HCT116 (cell line): ENCODE results near the gene RAPSN. TPM values are rescaled to one million over a fixed set of nuclear protein-coding genes. Genes with fewer than 3 reads are reported as not detected.

Experiments used
- ATAC-seq: fragments of 200-7000 bp; cut with Tn5 transposase; 2 replicates; pipeline ENCODE4 v1.9.1; 2020; ENCODE audit warnings: mild to moderate bottlenecking, moderate library complexity
- BruUV-seq: library from RNA; stranded (reverse); fragments of 400-500 nt; replicated peaks from 2 replicates; lab custom pipeline; 2021; lab: Mats Ljungman, UMichigan
- CTCF ChIA-PET: fragments of 300-600 bp; sonication (Branson Sonifier 250); formaldehyde crosslinking; loops from one replicate; lab custom pipeline; 2021; ENCODE audit warnings: antibody characterized with exemption; lab: Charles Lee
- POLR2A ChIA-PET: fragments of 300-600, 350-600 bp; sonication (Branson Sonifier 250); formaldehyde crosslinking; loops from one replicate; lab custom pipeline; 2021; ENCODE audit warnings: antibody characterized with exemption; lab: Charles Lee
- RAD21 ChIA-PET, 2 experiments: fragments of 300-600 bp; sonication (Branson Sonifier 250); formaldehyde crosslinking; loops; one replicate each; lab custom pipeline; 2023; ENCODE audit warnings: low total read pairs in 2 of 2; ENCODE audit not compliant: uncharacterized antibody in 2 of 2, unreplicated experiment in 2 of 2, low non-redundant PET in 1 of 2; lab: Charles Lee
- DNase-seq: peaks from one replicate; pipeline ENCODE4 v3.0.0-alpha.2; 2010; ENCODE audit warnings: low read depth, low spot score
- H2AFZ ChIP-seq: fragments of 200-600 bp; shearing (Covaris generic), sonication (generic); 2 replicates; pipeline ENCODE4 v1.6.1; 2017; ENCODE audit warnings: low read depth, mixed run types, mixed read lengths, antibody characterized with exemption, low read length; ENCODE audit not compliant: poor library complexity, severe bottlenecking
- H3K27ac ChIP-seq: 2 replicates; pipeline ENCODE4 v1.5.1; 2012; ENCODE audit warnings: low read depth, low read length
- H3K27me3 ChIP-seq: fragments of 200-600 bp; sonication (generic); 2 replicates; pipeline ENCODE4 v1.6.1; 2016; ENCODE audit warnings: mixed run types, low read length, mixed read lengths; ENCODE audit not compliant: insufficient read depth
- H3K36me3 ChIP-seq, 2 experiments: fragments of 200-500 bp in 1 of 2; fragments of 200-600 bp in 1 of 2; sonication (Bioruptor generic) in 1 of 2; sonication (generic) in 1 of 2; 2 replicates each; pipeline versions ENCODE4 v1.5.1 to v1.6.1; 2014 to 2016; ENCODE audit warnings: low read length in 2 of 2, inconsistent platforms in 1 of 2, mixed read lengths in 1 of 2, mixed run types in 1 of 2; ENCODE audit not compliant: insufficient read depth in 2 of 2, control insufficient read depth in 1 of 2
- H3K4me1 ChIP-seq, 2 experiments: fragments of 200-600 bp in 1 of 2; sonication (generic) in 1 of 2; 2 replicates each; pipeline versions ENCODE4 v1.5.1 to v1.6.1; 2012 to 2017; ENCODE audit warnings: low read length in 2 of 2, inconsistent platforms in 1 of 2, mild to moderate bottlenecking in 1 of 2, mixed read lengths in 1 of 2, mixed run types in 1 of 2, moderate library complexity in 1 of 2; ENCODE audit not compliant: insufficient read depth in 2 of 2, control insufficient read depth in 1 of 2
- H3K4me2 ChIP-seq: fragments of 200-600 bp; sonication (generic); 2 replicates; pipeline ENCODE4 v1.6.1; 2017; ENCODE audit warnings: mixed run types, low read length, mixed read lengths
- H3K4me3 ChIP-seq, 2 experiments: fragments of 200-600 bp in 1 of 2; sonication (generic) in 1 of 2; replicated peaks in 1 of 2; 2 replicates each; pipeline ENCODE4 v1.5.1; 2011 to 2016; ENCODE audit warnings: low read length in 2 of 2, control low read depth in 1 of 2, low read depth in 1 of 2, mild to moderate bottlenecking in 1 of 2, mixed read lengths in 1 of 2, mixed run types in 1 of 2
- H3K79me2 ChIP-seq: fragments of 200-600 bp; sonication (generic); 2 replicates; pipeline ENCODE4 v1.6.1; 2017; ENCODE audit warnings: mild to moderate bottlenecking, mixed run types, low read length, moderate library complexity, mixed read lengths; ENCODE audit not compliant: insufficient read depth
- H3K9ac ChIP-seq: fragments of 200-600 bp; sonication (generic); 2 replicates; pipeline ENCODE4 v1.6.1; 2016; ENCODE audit warnings: low read length, mixed read lengths
- H3K9me2 ChIP-seq: fragments of 200-600 bp; sonication (generic), shearing (Covaris generic); 2 replicates; pipeline ENCODE4 v1.6.1; 2017; ENCODE audit warnings: mixed run types, mild to moderate bottlenecking, moderate library complexity; ENCODE audit not compliant: insufficient read depth
- H3K9me3 ChIP-seq, 2 experiments: fragments of 200-500 bp in 1 of 2; fragments of 200-600 bp in 1 of 2; sonication (Bioruptor generic) in 1 of 2; sonication (generic) in 1 of 2; 2 replicates each; pipeline ENCODE4 v1.6.1; 2014 to 2017; ENCODE audit warnings: low read length in 2 of 2, mixed read lengths in 2 of 2, inconsistent platforms in 1 of 2, low read depth in 1 of 2, mild to moderate bottlenecking in 1 of 2, mixed run types in 1 of 2, moderate library complexity in 1 of 2; ENCODE audit not compliant: control insufficient read depth in 1 of 2, insufficient read depth in 1 of 2
- H4K20me1 ChIP-seq: fragments of 200-600 bp; sonication (generic), shearing (Covaris generic); 2 replicates; pipeline ENCODE4 v1.6.1; 2017; ENCODE audit warnings: mixed run types, mild to moderate bottlenecking, moderate library complexity; ENCODE audit not compliant: insufficient read depth
- CBX3 ChIP-seq: IDR thresholded peaks from 2 replicates; pipeline ENCODE4 v1.6.1; 2012; ENCODE audit warnings: low read depth
- CEBPB ChIP-seq: IDR thresholded peaks from 2 replicates; pipeline ENCODE4 v1.6.1; 2012; ENCODE audit warnings: low read depth
- EGR1 ChIP-seq: IDR thresholded peaks from 2 replicates; pipeline ENCODE4 v1.6.1; 2012; ENCODE audit warnings: low read depth
- EZH2 ChIP-seq: fragments of 200-600 bp; sonication (generic); IDR thresholded peaks from 2 replicates; pipeline ENCODE4 v1.6.1; 2017; ENCODE audit warnings: antibody characterized with exemption, mixed run types
- JUND ChIP-seq: IDR thresholded peaks from 2 replicates; pipeline ENCODE4 v1.6.1; 2012
- RAD21 ChIP-seq: IDR thresholded peaks from 2 replicates; pipeline ENCODE4 v1.6.1; 2012; ENCODE audit warnings: low read depth, mild to moderate bottlenecking
- REST ChIP-seq: IDR thresholded peaks from 2 replicates; pipeline ENCODE4 v1.6.1; 2012; ENCODE audit warnings: low read depth
- SP1 ChIP-seq: IDR thresholded peaks from 2 replicates; pipeline ENCODE4 v1.6.1; 2012; ENCODE audit warnings: low read depth
- SRF ChIP-seq: IDR thresholded peaks from 2 replicates; pipeline ENCODE4 v1.6.1; 2012; ENCODE audit warnings: low read depth
- ZFX ChIP-seq: fragments of 450-650 bp; IDR thresholded peaks from 2 replicates; pipeline ENCODE4 v1.6.1; 2017
- intact Hi-C: fragments of 100-400 bp; cut with micrococcal nuclease; formaldehyde crosslinking; loops from 2 replicates; pipeline ENCODE4 v1.10.0; 2022
- total RNA-seq: library from RNA; stranded (reverse); gene quantifications from one replicate; pipeline ENCODE4 v1.2.1, GENCODE V29; 2021; ENCODE audit not compliant: unreplicated experiment
- TF ChIP-seq, protein P1 (sequence below): IDR thresholded peaks from 2 replicates; pipeline ENCODE4 v1.6.1; 2012
- TF ChIP-seq, protein P2 (sequence below), 3 experiments: fragments of 200-600 bp in 1 of 3; sonication (generic) in 1 of 3; IDR thresholded peaks in 2 of 3; conservative IDR thresholded peaks in 1 of 3; 2 replicates each; pipeline ENCODE4 v1.5.1; 2012 to 2017; ENCODE audit warnings: low read depth in 2 of 3, low read length in 2 of 3, antibody characterized with exemption in 1 of 3, borderline replicate concordance in 1 of 3, control low read depth in 1 of 3, mild to moderate bottlenecking in 1 of 3, mixed read lengths in 1 of 3, mixed run types in 1 of 3, moderate library complexity in 1 of 3; ENCODE audit not compliant: insufficient read depth in 1 of 3
- TF ChIP-seq, protein P3 (sequence below): IDR thresholded peaks from 2 replicates; pipeline ENCODE4 v1.6.1; 2011; ENCODE audit warnings: mild to moderate bottlenecking, low read length, moderate library complexity; ENCODE audit not compliant: insufficient replicate concordance; ENCODE audit errors: extremely low read depth

RAPSN gene
- total RNA-seq, 1 experiment from 2014 or later: 0.57 TPM

DNA sequence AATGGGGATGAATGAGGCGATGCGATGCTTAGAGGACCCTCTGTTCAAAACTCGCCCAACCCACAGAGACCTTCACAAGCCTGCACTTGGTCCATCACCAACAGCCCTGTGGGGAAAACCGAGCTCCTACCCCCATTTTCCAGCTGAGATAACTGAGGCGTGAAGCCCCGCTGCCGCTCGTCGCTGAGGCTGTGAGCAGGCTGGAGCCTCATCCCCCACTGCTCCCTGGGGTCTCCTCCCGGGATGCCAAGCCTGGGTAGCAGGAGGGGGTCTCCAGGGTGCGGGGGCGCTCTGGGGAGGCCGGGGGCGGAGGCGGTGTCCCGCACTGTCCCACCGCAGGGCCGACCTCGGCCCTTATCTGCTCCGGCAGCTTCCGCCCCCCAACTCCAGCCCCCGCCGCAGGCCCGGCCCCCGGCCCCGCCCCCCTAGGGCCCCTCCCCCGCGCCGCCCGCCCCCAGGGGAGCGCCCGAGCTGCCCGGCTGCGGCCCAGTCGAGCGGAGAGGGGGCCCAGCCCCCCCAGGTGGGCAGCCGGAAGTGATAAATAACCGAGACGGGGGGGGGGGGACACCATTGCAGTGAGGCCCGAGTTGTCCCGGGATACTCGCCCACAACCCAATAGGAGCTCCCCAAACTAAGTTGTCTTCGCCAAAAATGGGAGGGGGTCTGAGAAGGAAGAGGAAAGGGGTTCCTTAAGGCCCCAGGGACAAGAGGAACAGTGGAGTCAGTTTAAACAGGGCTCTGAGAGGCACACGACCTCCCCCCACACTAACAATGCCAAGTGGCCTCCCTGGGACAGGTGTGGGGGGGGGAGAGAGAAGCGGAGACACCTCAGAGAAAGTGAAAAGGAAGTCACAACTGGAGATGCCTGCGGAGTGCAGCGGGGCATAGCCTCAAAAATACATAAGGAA is 48.8 kb downstream of the RAPSN start:
- Histone ChIP-seq H3K36me3 (no peaks in the 10 kb centered on the region), H4K20me1 (no peaks in the 10 kb centered on the region), H3K79me2 (no peaks in the 10 kb centered on the region), H3K4me1 (no peaks in the 10 kb centered on the region), H3K4me3 (no peak overlapping the region), H3K9me3 (no peaks in the 10 kb centered on the region), H3K27ac (no peak overlapping the region), H3K4me2 (no peak overlapping the region)
- CTCF ChIA-PET: no interaction called here
- intact Hi-C loops: no loop called here
- TF ChIP-seq, protein P1, sequence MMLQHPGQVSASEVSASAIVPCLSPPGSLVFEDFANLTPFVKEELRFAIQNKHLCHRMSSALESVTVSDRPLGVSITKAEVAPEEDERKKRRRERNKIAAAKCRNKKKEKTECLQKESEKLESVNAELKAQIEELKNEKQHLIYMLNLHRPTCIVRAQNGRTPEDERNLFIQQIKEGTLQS: no peak
- TF ChIP-seq JUND: no peak
- TF ChIP-seq CBX3: no peak
- TF ChIP-seq EGR1: no peak
- TF ChIP-seq, protein P2, sequence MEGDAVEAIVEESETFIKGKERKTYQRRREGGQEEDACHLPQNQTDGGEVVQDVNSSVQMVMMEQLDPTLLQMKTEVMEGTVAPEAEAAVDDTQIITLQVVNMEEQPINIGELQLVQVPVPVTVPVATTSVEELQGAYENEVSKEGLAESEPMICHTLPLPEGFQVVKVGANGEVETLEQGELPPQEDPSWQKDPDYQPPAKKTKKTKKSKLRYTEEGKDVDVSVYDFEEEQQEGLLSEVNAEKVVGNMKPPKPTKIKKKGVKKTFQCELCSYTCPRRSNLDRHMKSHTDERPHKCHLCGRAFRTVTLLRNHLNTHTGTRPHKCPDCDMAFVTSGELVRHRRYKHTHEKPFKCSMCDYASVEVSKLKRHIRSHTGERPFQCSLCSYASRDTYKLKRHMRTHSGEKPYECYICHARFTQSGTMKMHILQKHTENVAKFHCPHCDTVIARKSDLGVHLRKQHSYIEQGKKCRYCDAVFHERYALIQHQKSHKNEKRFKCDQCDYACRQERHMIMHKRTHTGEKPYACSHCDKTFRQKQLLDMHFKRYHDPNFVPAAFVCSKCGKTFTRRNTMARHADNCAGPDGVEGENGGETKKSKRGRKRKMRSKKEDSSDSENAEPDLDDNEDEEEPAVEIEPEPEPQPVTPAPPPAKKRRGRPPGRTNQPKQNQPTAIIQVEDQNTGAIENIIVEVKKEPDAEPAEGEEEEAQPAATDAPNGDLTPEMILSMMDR (IDR thresholded peaks at IDR 0.05 in 2 of 3, conservative IDR thresholded peaks at IDR 0.05 in 1 of 3; ENCODE audit: borderline replicate concordance in 1 of 3, insufficient read depth in 1 of 3, low read depth in 2 of 3, low read length in 2 of 3): no peak
- no peak for TF ChIP-seq CEBPB
- no peak for TF ChIP-seq ZFX
- TF ChIP-seq EZH2: no peak
- TF ChIP-seq SP1: no peak
- TF ChIP-seq, protein P3, sequence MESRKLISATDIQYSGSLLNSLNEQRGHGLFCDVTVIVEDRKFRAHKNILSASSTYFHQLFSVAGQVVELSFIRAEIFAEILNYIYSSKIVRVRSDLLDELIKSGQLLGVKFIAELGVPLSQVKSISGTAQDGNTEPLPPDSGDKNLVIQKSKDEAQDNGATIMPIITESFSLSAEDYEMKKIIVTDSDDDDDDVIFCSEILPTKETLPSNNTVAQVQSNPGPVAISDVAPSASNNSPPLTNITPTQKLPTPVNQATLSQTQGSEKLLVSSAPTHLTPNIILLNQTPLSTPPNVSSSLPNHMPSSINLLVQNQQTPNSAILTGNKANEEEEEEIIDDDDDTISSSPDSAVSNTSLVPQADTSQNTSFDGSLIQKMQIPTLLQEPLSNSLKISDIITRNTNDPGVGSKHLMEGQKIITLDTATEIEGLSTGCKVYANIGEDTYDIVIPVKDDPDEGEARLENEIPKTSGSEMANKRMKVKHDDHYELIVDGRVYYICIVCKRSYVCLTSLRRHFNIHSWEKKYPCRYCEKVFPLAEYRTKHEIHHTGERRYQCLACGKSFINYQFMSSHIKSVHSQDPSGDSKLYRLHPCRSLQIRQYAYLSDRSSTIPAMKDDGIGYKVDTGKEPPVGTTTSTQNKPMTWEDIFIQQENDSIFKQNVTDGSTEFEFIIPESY: no peak
- TF ChIP-seq REST: no peak
- no peak for TF ChIP-seq RAD21
- TF ChIP-seq SRF: no peak
- TF ChIP-seq, all 23 proteins: peak for 0
- Histone ChIP-seq H3K27me3 (no peaks in the 10 kb centered on the region), H3K9ac (no peak overlapping the region), H3K9me2 (no peaks in the 10 kb centered on the region), H2AFZ (no peak overlapping the region)
- ChIA-PET RAD21 (no interaction called here), POLR2A (no interaction called here)
- no TSS peak for BruUV-seq
- ATAC-seq (no peak), DNase-seq (no peak)
